DMS53 treated with DMSO at 0.1 percent for 48 hours (cell line): ENCODE results near the gene MAEA.
"Not testable (repeated sequence)": the region's sequence is repeated elsewhere in the genome, so short reads cannot be mapped to it uniquely, and the experiment has no call there.

Experiments
- DNase-seq: peaks from one replicate; lab custom pipeline; 2025; ENCODE audit not compliant: unreplicated experiment; lab: John Stamatoyannopoulos, UW

Gene MAEA

GRCh38 chr4:1364217-1364616 lies 74.5 kb downstream of the MAEA start:
- DNase-seq, result no peak

DNA sequence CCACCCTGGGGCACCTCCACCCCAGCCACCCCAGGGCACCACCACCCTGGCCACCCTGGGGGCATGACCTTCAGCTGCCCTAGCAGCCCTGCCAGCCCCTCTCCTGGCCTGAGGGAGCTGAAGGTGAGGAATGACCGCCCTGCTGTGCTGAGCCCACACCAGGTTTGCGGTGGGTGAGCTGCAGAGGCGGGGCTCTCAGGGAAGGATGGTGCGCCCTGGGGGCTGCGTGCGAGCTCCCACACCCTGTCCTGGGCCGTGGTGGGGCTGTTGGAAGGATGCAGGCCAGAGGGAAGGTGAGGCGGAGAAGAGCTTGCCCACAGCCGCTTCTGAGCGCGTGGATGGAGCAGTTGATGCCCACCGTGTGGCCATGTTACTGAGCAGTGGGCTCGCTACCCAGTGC lies 75.1 kb downstream of the MAEA start:
- no peak for DNase-seq

DNA sequence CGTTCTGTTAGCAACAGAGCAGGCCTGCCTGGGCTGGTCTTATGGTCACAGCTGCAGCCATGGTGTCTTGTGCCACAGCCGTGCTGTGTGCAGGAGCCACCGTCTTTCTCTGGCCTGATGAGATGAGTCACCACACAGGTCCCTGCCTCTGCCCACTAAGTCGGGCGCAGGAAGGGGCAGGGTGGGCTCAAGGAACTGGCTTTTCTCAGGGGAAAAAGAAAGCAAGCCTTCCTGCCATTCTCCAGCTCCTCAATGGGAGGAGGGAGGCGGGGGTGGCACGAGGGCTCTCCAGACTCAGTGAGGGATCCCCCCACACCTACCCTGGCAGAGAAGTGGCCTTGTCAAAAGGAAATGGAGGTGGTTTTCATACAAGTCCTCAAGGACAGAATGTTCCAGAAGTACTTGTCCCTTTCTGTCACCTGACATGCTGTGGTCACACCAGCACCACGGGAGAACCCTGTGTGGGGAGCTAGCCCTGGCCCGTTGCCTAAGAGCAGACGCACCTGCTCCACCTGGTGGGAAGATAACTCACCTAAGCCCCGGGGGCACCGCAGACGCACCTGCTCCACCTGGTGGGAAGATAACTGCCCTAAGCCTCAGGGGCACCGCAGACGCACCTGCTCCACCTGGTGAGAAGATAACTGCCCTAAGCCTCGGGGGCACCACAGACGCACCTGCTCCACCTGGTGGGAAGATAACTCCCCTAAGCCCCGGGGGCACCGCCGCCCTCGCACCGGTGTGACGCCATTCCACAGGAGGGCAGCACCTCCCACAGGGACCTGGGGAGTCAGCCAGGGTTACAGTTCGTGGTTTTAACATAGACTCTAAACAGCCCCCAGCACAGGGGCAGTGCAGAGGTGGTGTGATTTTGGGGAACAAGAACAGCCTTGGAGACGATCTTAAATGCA lies 75.8 kb downstream of the MAEA start:
- peak; percentile 27 for DNase-seq

DNA sequence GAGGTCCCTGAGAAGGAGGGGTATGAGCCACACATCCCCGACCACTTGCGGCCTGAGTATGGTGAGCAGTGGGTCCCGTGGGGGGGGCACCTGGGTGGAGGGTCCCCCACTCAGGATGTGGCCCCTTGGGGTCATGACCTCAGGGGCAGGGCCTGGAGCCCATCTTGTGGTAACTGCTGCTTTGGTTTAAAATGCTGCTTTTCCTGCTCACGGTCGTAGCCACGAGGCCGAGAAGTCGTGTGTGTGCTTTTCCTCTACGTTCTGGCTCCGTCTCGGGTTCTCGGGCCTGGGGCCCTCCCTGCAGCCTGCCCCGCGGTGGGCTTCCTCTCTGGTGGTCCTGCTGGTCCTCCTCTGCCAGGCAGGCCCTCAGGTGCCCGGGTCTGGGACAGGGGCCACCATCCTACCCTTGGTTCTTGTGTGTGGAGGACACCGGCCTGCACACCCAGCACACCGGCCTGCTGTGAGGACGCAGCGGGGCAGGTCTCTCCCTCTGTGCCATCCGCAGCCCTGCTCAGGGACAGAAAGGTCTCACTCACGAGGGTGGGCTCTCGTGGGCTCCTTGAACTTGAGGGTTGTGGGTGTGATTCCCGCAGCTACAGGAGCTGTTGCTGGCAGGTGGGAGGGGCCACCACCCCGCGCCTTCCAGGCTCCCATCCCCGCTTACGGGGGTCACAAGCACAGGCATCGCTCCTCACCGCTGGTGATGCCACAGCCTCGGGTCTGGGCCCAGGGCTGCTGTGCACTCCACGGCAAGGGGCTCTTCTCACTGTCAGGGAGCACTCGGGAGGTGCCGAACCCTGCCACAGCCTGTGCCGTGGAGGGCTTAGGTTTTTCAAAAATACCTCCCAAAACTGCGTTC lies 76.9 kb downstream of the MAEA start:
- no peak for DNase-seq

DNA sequence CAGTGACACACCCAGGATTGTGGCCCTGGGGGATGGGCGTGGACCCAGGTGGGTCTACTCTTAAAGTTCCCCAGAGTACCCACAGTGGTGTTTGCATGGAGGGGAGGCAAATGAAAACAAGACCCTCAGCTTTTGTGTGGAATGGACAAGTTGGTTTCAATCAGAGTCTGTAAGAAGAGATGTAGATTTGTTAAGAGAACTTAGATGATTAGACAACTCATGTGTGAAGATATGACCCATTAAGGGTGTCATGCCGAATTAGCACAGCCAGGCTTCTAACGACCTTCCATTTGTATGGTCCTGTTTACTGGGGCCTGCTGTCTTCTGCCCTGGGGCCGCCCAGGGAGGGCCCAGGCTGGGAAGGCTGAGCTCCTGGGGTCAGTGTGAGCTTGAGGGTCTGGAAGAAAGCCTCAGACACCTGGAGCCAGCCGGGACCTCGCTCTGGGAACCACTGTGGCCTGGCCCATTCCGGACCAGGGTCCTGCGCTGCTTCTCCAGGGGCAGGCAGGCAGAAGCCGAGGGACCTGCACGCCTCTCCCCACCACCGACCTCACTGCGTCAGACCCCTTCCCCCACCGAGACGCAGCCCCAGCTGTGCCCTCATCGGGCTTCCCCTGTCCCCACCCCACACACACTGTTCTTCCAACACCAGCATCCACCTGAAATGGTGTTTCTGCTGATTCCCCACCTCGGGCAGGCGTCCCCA lies 77.7 kb downstream of the MAEA start:
- no peak for DNase-seq

GRCh38 chr4:1367936-1368289 lies 78.2 kb downstream of the MAEA start:
- no peak for DNase-seq

DNA sequence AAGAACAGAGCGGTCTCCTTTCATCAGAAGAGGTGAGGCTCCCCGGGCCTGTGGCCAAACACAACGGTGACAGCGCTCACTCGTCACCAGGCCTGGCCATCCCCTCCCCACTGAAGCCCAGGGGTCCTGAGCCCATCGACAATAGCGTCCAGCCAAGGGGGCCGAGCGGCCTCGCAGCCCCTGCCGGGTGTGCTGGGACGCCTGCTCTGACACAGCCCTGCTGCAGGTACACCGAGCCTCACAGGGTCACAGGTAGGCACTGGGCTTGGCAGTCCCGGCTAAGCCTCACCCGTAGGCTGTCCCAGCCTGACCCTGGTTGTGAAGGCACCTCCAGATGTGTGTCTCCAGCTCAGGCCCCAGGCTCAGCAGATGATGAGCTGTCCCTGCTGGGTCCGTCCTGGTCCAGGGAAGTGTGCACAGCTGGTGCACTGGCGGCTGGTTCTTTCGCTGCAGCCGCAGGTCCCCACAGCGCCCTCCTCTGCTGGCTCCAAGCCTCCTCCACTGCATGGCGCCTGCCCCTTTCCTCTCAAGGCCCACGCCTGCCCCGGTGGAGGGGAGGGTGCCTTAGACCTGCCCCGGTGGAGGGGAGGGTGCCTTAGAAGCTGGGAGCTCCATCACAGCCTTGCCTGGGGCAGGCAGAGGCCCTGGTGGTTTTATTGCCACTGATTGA lies 78.9 kb downstream of the MAEA start:
- no peak for DNase-seq

DNA sequence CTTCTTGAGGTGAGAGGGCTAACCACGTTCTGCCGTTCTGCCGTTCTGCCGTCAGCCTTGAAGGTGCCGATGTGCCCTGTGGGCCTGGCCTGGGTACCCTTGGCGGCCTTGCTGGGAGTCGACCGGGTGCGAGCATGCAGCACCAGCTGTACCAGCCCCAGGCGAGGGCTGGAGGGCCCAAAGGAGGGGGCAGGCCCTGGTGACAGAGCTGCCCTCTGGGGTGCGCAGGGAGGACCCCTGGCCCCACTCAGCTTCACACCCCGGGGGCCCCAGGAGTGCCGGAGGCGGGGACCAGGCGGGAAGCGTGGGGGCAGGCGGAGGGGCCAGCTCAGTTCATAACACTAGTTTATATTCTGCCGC lies 79.4 kb downstream of the MAEA start:
- no peak for DNase-seq

DNA sequence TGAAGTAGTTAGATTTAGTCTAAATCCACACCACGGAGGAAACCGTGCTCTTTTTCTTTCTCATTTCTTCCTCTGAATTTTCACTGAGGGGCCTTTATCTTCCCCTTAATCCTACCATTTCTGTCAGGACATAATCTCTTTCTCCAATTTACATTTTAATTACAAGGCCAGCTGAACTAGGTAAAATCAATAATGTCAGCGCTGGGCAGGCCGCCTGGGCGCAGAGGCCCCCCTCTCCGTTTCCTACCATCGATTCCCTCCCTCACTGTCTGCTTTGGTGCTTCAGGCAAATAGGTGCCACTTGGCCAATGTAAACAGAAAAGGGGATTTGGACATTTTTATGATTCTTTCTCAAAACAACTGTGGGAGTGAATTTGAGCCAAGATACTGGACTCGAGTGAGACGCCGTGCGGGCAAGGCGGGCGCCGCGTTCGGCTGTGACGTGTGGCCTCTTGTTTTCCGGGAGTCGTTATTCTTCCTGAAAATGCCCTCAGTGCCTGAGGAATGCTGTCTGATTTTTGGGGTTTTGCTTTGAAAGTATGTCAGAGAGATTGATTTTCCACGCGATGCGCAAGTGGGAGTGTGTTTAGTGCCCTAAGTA lies 79.9 kb downstream of the MAEA start:
- DNase-seq, result no peak

- no peak for DNase-seq
These were observed 80.8 kb downstream of the MAEA start for GRCh38 chr4:1370321-1371124.

DNA sequence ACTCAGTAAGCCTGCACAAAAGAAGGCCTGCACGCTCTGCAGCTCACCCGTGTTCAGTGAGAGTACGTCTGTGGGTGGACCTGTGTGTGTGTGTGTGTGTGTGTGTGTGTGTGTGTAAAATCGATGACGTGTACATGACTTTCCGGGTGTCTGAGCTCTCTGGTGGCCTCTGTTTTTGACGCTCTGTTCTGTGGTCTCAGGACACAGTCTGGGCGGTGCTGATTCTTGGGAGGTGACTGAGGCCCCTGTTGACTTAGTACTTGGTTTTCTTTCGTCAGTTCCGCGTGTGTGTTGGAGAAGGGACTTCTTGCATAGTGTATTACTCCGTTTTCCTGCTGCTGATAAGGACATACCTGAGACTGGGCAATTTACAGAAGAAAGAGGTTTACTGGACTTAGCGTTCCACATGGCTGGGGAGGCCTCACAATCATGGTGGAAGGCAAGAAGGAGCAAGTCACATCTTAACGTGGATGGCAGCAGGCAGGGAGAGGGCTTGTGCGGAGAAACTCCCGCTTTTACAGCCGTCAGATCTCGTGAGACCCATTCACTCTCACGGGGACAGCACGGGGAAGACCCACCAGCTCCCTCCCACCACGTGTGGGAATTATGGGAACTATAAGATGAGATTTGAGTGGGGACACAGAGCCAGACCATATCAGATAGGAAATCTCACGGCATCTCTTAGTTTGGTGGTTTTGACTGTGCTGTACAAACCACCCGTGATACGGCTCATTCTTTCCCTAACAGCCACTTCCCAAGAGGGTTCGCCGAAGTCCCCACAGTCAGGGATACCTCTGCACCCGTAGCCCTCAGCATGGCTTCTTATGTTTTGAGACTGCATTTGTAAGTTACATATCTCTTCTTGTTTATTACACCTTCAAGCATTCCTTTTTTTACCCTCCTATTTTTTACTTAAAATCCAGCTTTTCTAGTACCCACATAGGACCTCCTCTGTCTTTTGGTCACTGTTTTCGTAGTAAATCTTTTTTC lies 81.8 kb downstream of the MAEA start:
- no peak for DNase-seq

DNA sequence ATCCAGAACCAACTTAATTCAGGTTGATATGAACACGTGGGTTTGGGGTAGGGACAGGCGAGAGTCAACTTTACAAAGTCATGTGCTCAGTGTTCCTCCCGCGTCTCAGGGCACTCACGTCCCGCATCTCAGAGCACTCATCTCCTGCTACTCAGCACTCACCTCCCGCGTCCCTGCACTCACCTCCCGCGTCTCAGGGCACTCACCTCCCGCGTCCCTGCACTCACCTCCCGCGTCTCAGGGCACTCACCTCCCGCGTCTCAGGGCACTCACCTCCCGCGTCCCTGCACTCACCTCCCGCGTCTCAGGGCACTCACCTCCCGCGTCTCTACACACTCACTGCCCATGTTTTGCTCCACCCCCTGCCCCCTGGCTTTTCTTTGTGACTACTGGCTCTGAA lies 82.9 kb downstream of the MAEA start:
- not testable (repeated sequence) for DNase-seq

DNA sequence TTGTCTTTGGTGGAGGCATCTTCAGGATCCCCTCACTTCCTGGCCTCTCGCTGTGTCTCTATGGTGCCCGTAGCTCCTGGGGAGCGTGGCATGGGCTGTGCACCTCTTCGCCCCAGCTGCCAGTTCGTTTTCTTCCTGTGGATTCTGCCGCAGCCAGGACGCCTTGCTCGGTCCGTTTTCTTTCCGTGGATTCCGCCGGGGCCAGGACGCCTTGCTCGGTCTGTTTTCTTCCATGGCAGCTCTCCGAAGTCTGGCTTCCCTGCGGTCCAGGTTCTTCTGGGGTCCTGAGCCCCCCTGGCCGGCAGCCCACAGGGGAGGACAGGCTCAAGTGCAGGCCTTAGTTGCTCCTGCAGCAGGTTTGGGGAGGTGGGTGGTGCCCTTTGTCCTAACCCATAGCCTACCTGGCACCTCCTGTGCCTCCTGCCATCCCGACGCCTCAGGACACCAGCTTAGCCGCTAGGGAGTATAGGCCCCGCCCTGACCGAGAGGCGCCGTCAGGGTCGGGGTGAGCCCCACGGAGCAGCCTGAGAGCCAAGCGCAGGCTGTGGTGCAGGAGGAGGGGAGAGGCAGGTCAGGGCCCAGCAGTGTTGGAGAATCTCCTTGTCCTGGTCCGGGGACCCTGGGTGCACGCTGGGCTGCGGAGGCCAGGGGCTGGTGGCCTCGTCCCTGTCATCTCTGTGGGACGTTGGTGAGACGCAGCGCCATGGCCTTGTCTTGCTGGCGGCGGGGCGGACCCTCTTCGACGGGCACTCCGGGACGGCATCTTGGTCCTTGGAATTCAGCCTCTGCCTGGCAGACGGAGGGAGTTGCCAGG lies 84.4 kb downstream of the MAEA start:
- no peak for DNase-seq

DNA sequence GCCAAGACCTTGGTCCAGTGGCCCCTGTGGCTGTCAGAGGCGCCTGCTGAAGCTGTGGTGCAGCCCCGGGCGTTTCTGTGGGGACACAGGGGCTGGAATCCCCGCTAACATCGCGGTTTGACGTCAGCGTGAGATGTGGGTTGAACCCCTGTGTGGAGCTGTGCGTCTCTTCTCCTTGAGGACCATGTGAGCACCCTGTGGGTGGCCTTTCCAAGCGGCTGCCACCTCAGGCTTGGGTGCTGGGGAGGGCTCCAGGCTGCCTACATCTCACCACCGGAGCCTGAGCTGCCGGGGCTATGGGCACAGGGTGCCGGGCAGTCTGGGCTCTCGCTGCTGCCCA lies 85.0 kb downstream of the MAEA start:
- no peak for DNase-seq

DNA sequence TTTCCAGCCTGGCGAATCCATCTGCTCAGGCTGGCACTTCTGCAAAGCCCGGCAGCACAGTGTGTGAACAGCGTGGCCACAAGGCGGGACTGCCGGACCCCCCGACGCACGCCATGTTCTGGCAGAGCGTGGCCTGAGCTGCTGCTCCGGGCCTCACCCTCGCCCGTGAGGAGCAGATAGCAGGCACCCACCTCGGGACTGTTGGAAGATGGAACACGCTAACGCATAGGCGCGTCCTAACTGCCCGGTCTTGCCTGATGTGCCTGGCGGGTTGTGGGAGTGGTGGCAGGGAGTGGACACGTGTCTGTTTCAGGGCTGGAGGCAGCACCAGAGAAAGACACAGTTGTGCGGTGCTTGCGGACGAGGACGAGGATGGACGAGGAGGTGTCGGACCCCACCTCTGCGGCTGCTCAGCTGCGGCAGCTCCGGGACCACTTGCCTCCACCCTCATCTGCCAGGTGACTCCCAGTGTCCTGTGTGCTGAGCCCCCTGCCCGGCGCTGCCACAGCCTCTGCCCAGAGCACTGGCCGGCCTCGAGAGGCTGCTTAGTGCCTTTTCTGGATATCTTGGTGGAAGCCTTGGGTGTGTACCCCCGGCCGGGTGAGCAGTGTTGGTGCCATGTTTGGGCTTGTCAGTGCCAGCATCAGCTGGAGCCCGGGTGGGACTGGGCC lies 85.5 kb downstream of the MAEA start:
- no peak for DNase-seq

- no peak for DNase-seq
These were observed 86.2 kb downstream of the MAEA start for GRCh38 chr4:1375761-1376322.

- DNase-seq, result no peak
These were observed 86.7 kb downstream of the MAEA start for GRCh38 chr4:1376391-1376840.
